H9 (cell line): ENCODE data around the gene SPEF2. TPM values are rescaled to one million over a fixed set of nuclear protein-coding genes. Genes with fewer than 3 reads are reported as not detected.

Experiments used
- DNase-seq: peaks from one replicate; pipeline ENCODE4 v3.0.0-alpha.2; 2017
- H2AFZ ChIP-seq: one replicate; pipeline ENCODE4 v1.6.1; 2013; ENCODE audit warnings: mild to moderate bottlenecking, low read length, control low read depth, moderate library complexity
- H2AK5ac ChIP-seq: 2 replicates; pipeline ENCODE4 v1.6.1; 2013; ENCODE audit warnings: low read length, control low read depth, mixed read lengths; ENCODE audit not compliant: insufficient read length
- H2BK120ac ChIP-seq: one replicate; pipeline ENCODE4 v1.6.1; 2013; ENCODE audit warnings: low read depth, mild to moderate bottlenecking, low read length, control low read depth, inconsistent platforms; ENCODE audit not compliant: poor library complexity, severe bottlenecking
- H2BK12ac ChIP-seq: 2 replicates; pipeline ENCODE4 v1.6.1; 2013; ENCODE audit warnings: low read length, control low read depth, mixed read lengths, low read depth; ENCODE audit not compliant: insufficient read length
- H2BK15ac ChIP-seq: 2 replicates; pipeline ENCODE4 v1.6.1; 2013; ENCODE audit warnings: low read depth, low read length, control low read depth
- H2BK20ac ChIP-seq: one replicate; pipeline ENCODE4 v1.6.1; 2013; ENCODE audit warnings: low read depth, mild to moderate bottlenecking, low read length, control low read depth, inconsistent platforms; ENCODE audit not compliant: poor library complexity, severe bottlenecking
- H2BK5ac ChIP-seq: 2 replicates; pipeline ENCODE4 v1.6.1; 2013; ENCODE audit warnings: low read length, control low read depth, mixed read lengths; ENCODE audit not compliant: insufficient read length
- H3K14ac ChIP-seq: 2 replicates; pipeline ENCODE4 v1.6.1; 2013; ENCODE audit warnings: low read length, control low read depth; ENCODE audit not compliant: insufficient read depth
- H3K18ac ChIP-seq: 2 replicates; pipeline ENCODE4 v1.6.1; 2013; ENCODE audit warnings: low read depth, mild to moderate bottlenecking, mixed read lengths, low read length, control low read depth; ENCODE audit not compliant: insufficient read length
- H3K23ac ChIP-seq: 2 replicates; pipeline ENCODE4 v1.6.1; 2013; ENCODE audit warnings: low read length, control low read depth, mixed read lengths, low read depth; ENCODE audit not compliant: insufficient read length
- H3K23me2 ChIP-seq: 2 replicates; pipeline ENCODE4 v1.6.1; 2013; ENCODE audit warnings: low read depth, mild to moderate bottlenecking, mixed read lengths, low read length, control low read depth; ENCODE audit not compliant: insufficient read length, poor library complexity, severe bottlenecking
- H3K27ac ChIP-seq: 2 replicates; pipeline ENCODE4 v1.5.1; 2013; ENCODE audit warnings: low read length, control low read depth, mixed read lengths, low read depth; ENCODE audit not compliant: insufficient read length
- H3K27me3 ChIP-seq: 2 replicates; pipeline ENCODE4 v1.6.1; 2013; ENCODE audit warnings: low read length, control low read depth, inconsistent platforms; ENCODE audit not compliant: insufficient read depth
- H3K4ac ChIP-seq: 2 replicates; pipeline ENCODE4 v1.6.1; 2013; ENCODE audit warnings: low read depth, mild to moderate bottlenecking, control low read depth, inconsistent platforms, low read length, moderate library complexity
- H3K4me1 ChIP-seq: 2 replicates; pipeline ENCODE4 v1.6.1; 2013; ENCODE audit warnings: low read length, control low read depth, inconsistent platforms; ENCODE audit not compliant: insufficient read depth
- H3K4me2 ChIP-seq: 2 replicates; pipeline ENCODE4 v1.6.1; 2013; ENCODE audit warnings: low read length, control low read depth, mixed read lengths; ENCODE audit not compliant: insufficient read length, insufficient read depth
- H3K56ac ChIP-seq: 2 replicates; pipeline ENCODE4 v1.6.1; 2013; ENCODE audit warnings: low read depth, mild to moderate bottlenecking, mixed read lengths, low read length, control low read depth; ENCODE audit not compliant: insufficient read length
- H3K79me1 ChIP-seq: 2 replicates; pipeline ENCODE4 v1.6.1; 2013; ENCODE audit warnings: low read depth, mild to moderate bottlenecking, moderate library complexity, low read length, control low read depth, inconsistent platforms; ENCODE audit not compliant: insufficient read depth, poor library complexity, severe bottlenecking
- H3K79me2 ChIP-seq: 2 replicates; pipeline ENCODE4 v1.6.1; 2013; ENCODE audit warnings: low read length, control low read depth, inconsistent platforms; ENCODE audit not compliant: insufficient read depth
- H3K9ac ChIP-seq: 2 replicates; pipeline ENCODE4 v1.6.1; 2013; ENCODE audit warnings: low read length, control low read depth, mixed read lengths; ENCODE audit not compliant: insufficient read length; ENCODE audit errors: extremely low read depth
- H3K9me3 ChIP-seq: one replicate; pipeline ENCODE4 v1.6.1; 2013; ENCODE audit warnings: low read depth, low read length, inconsistent platforms; ENCODE audit not compliant: control insufficient read depth
- H3T11ph ChIP-seq: one replicate; pipeline ENCODE4 v1.6.1; 2013; ENCODE audit warnings: mild to moderate bottlenecking, low read length, control low read depth, inconsistent platforms
- H4K20me1 ChIP-seq: one replicate; pipeline ENCODE4 v1.6.1; 2013; ENCODE audit not compliant: control insufficient read depth, insufficient read length, insufficient read depth
- H4K5ac ChIP-seq: 2 replicates; pipeline ENCODE4 v1.6.1; 2013; ENCODE audit warnings: low read depth, mild to moderate bottlenecking, mixed read lengths, low read length, control low read depth; ENCODE audit not compliant: insufficient read length
- H4K8ac ChIP-seq: replicated peaks from 2 replicates; pipeline ENCODE4 v1.6.1; 2013; ENCODE audit warnings: low read length, control low read depth, mixed read lengths, low read depth; ENCODE audit not compliant: insufficient read length
- H4K91ac ChIP-seq: 2 replicates; pipeline ENCODE4 v1.6.1; 2013; ENCODE audit warnings: low read depth, mild to moderate bottlenecking, moderate library complexity, mixed read lengths, low read length, control low read depth; ENCODE audit not compliant: insufficient read length
- H3K27ac Mint-ChIP-seq, 3 experiments: 2 replicates in 2 of 3; 3 replicates in 1 of 3; pipeline ENCODE4 v1.8.0; 2020 to 2021; ENCODE audit warnings: mixed read lengths in 3 of 3, mild to moderate bottlenecking in 1 of 3, moderate library complexity in 1 of 3
- H3K27me3 Mint-ChIP-seq: 2 replicates; pipeline ENCODE4 v1.8.0; 2021; ENCODE audit warnings: low read depth, mild to moderate bottlenecking, moderate library complexity, mixed read lengths
- H3K36me3 Mint-ChIP-seq, 3 experiments: 2 replicates in 2 of 3; 3 replicates in 1 of 3; pipeline ENCODE4 v1.8.0; 2020 to 2021; ENCODE audit warnings: low read depth in 3 of 3, mixed read lengths in 3 of 3; ENCODE audit not compliant: insufficient read depth in 1 of 3
- H3K4me1 Mint-ChIP-seq, 2 experiments: 2 replicates each; pipeline ENCODE4 v1.8.0; 2020; ENCODE audit warnings: mixed read lengths in 2 of 2
- H3K4me3 Mint-ChIP-seq, 2 experiments: 2 replicates in 1 of 2; 3 replicates in 1 of 2; pipeline ENCODE4 v1.8.0; 2020 to 2021; ENCODE audit warnings: mild to moderate bottlenecking in 2 of 2, mixed read lengths in 2 of 2, moderate library complexity in 1 of 2
- H3K9me3 Mint-ChIP-seq, 2 experiments: 2 replicates in 1 of 2; 3 replicates in 1 of 2; pipeline ENCODE4 v1.8.0; 2020; ENCODE audit warnings: mild to moderate bottlenecking in 2 of 2, mixed read lengths in 2 of 2, moderate library complexity in 1 of 2
- WGBS: extraction: QIAGEN DNeasy Blood & Tissue Kit; methylation state at CpG from one replicate; pipeline ENCODE4 v1.1.7; 2013; ENCODE audit warnings: missing lambda C conversion rate, low lambda C conversion rate, mixed read lengths; ENCODE audit not compliant: insufficient read length; ENCODE audit errors: extremely low coverage; 5-methylcytosine and 5-hydroxymethylcytosine counted together
- total RNA-seq: library from RNA; stranded (reverse); gene quantifications from 2 replicates; pipeline ENCODE4 v1.2.1, GENCODE V29; 2021
- TF ChIP-seq, protein P1 (sequence below): fragments of 200-600 bp; sonication (generic); conservative IDR thresholded peaks from 3 replicates; pipeline ENCODE4 v1.8.0; 2021; ENCODE audit warnings: antibody characterized with exemption, mild to moderate bottlenecking

Gene SPEF2
- total RNA-seq, 1 experiment from 2014 or later = 1.0 TPM

DNA sequence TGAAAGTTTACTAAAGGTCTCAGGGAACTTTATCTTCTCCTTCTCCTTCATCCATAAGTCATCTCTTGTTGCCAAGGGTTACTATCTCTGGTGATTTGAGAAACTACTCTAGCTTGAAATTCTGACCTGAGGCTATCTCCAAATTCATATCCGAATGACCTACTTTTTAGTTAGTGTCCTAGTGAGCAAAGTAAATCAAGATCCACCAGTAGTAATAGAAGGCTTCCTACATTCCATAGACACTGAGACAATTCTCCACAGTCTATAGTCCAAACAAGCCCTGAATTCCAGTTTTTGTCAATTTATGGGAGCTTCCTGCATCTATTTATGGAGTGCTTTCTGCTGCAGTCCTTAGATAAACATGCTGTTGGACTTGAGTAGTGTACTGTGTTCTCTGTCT is 244.1 kb downstream of the SPEF2 start:
- Histone ChIP-seq H3K23ac (no peak overlapping the region), H3K79me2 (no peaks in the 10 kb centered on the region), H3T11ph (no peak overlapping the region), H3K18ac (no peak overlapping the region), H2BK5ac (no peak overlapping the region), H3K4me1 (peaks cover 8% of the 10 kb centered on the region; the same call in 1 of the 2 replicates), H2BK120ac (no peak overlapping the region), H2BK15ac (no peak overlapping the region), H3K14ac (no peak overlapping the region), H3K9ac (no peak overlapping the region), H2BK20ac (no peak overlapping the region), H3K9me3 (no peaks in the 10 kb centered on the region), H3K4me2 (no peak overlapping the region), H2AFZ (no peak overlapping the region), H3K27me3 (no peaks in the 10 kb centered on the region), H3K56ac (no peak overlapping the region), H4K5ac (no peak overlapping the region), H4K8ac (no peak overlapping the region), H2AK5ac (no peak overlapping the region), H4K20me1 (no peaks in the 10 kb centered on the region), H2BK12ac (no peak overlapping the region), H4K91ac (no peak overlapping the region), H3K79me1 (no peaks in the 10 kb centered on the region), H3K4ac (no peak overlapping the region), H3K23me2 (no peaks in the 10 kb centered on the region), H3K27ac (no peak overlapping the region)
- Mint-ChIP-seq H3K36me3 (no peaks in the 10 kb centered on the region), H3K9me3 (peaks cover 2 to 3% of the 10 kb centered on the region in 2 experiments; a peak in 3 of 5 replicates), H3K4me3 (no peak overlapping the region), H3K4me1 (peaks cover 22 to 34% of the 10 kb centered on the region in 2 experiments), H3K27me3 (peaks cover 3% of the 10 kb centered on the region), H3K27ac (no peak overlapping the region)
- TF ChIP-seq, protein P1, sequence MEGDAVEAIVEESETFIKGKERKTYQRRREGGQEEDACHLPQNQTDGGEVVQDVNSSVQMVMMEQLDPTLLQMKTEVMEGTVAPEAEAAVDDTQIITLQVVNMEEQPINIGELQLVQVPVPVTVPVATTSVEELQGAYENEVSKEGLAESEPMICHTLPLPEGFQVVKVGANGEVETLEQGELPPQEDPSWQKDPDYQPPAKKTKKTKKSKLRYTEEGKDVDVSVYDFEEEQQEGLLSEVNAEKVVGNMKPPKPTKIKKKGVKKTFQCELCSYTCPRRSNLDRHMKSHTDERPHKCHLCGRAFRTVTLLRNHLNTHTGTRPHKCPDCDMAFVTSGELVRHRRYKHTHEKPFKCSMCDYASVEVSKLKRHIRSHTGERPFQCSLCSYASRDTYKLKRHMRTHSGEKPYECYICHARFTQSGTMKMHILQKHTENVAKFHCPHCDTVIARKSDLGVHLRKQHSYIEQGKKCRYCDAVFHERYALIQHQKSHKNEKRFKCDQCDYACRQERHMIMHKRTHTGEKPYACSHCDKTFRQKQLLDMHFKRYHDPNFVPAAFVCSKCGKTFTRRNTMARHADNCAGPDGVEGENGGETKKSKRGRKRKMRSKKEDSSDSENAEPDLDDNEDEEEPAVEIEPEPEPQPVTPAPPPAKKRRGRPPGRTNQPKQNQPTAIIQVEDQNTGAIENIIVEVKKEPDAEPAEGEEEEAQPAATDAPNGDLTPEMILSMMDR = no peak
- DNase-seq = no peak
- WGBS = no CpG with 5 or more reads among the region's 1 CpG
